NK-92 (cell line): Measurements from ENCODE around the gene ETV6.

Source experiments
- DNase-seq: peaks from one replicate; lab custom pipeline; 2025; ENCODE audit not compliant: unreplicated experiment; lab: John Stamatoyannopoulos, UW

Gene ETV6

GRCh38 chr12:11756022-11756421 is 106.5 kb downstream of the ETV6 start:
- DNase-seq: no peak

- DNase-seq: no peak
These were observed 107.0 kb downstream of the ETV6 start for GRCh38 chr12:11756523-11756922.

GRCh38 chr12:11757095-11757494 is 107.6 kb downstream of the ETV6 start:
- no peak for DNase-seq

- no peak for DNase-seq
These were observed 108.1 kb downstream of the ETV6 start for GRCh38 chr12:11757531-11757930.

- DNase-seq: no peak
These were observed 108.6 kb downstream of the ETV6 start for GRCh38 chr12:11758087-11758486.

DNA sequence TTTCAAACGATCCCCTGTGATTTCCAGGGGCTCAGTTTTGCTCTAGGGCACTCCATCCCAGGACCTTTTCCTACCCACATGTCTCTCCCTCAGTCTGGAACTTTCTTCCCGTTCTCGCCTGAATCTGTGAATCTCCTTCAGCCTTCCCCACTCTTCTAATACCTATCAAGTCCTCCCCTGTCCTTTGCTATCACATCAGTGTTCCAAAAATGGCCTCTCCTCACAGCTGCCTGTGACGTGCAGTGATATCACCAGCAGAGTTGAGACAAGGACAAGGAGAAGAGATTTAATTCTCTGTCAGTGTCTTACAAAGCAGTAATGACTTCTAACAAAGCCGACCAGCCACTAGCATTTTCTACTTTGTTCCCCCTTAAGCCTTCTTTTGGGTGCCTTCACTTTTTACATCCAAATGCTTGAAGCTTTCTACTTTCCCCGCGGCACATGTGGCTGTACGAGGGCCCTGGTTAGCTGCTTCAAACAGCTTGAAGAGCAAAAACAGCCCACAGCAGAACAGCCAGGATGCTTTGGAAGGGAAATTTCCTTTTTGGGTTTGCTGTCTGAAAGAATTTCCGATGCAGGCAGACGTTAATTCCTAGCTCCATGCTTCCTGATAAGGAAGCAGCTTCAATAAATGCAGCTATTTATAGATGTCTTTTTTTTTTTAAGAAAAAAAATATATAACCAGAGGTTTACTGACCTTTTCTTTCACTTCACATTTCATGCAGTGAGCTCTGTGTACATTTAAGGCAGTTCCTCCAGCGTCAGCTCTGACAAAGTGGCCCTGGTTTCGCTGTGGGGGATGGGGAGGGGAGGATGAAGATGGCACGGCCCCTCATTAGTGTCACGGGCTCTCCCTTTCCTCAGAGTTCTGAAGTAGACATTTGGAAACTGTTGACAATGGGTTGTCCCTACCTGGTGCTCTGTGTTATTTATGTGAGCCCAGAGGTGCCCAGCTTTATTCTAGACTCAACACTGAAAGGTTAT is 109.3 kb downstream of the ETV6 start:
- DNase-seq: no peak

- no peak for DNase-seq
These were observed 110.0 kb downstream of the ETV6 start for GRCh38 chr12:11759494-11759878.

GRCh38 chr12:11759899-11760298 is 110.4 kb downstream of the ETV6 start:
- no peak for DNase-seq

GRCh38 chr12:11761869-11762567 is 112.5 kb downstream of the ETV6 start:
- DNase-seq: no peak

GRCh38 chr12:11762723-11763326 is 113.4 kb downstream of the ETV6 start:
- no peak for DNase-seq

- DNase-seq: no peak
These were observed 114.5 kb downstream of the ETV6 start for GRCh38 chr12:11763760-11764520.

GRCh38 chr12:11764837-11765236 is 115.4 kb downstream of the ETV6 start:
- no peak for DNase-seq

GRCh38 chr12:11765421-11765816 is 115.9 kb downstream of the ETV6 start:
- no peak for DNase-seq

DNA sequence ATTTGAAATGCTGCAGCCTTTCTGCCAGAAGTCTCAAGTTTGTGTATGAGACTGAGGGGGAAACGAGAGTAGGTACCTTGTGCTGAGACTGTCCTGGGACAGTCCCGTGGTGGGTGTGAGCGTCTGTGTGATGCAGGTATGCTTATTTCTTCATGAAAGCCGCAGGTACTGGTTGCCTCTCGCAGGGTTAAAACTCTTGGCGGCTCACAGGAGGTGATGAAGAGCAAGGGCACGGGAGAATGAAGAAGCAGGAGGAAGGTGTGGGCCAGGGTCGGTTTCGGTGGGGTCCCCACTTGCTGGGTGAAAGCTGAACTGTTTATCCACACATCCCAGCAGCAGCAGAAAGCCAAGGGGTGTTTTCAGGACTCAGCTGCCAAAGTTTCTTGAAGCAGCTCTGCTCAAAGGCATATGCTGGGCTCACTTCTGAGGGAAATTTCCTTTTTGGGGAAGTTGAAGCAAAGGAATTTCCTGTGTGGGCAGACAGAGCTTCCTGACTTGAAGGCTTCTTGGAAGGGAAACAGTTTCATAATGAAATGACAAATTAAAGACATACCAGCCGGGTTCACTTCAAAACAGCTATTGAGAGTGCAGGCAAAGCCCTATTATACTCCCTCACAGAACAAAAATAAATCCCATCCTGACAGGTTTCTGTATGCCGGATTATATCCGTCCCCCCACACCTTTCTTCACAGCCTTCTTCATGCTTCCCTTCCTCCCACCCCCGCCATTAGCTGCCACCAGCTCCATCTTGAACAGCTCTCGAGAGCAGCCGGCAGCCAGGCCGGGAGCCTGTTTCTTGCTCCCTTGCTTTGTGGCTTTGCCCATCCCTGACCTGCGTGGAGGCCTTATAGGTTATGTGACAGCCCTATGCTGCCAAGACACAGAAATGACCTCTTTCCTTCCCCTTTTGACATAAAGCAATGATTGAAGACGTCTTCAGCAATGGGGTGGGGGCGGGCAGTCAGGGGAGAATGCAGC is 116.6 kb downstream of the ETV6 start:
- DNase-seq: no peak

DNA sequence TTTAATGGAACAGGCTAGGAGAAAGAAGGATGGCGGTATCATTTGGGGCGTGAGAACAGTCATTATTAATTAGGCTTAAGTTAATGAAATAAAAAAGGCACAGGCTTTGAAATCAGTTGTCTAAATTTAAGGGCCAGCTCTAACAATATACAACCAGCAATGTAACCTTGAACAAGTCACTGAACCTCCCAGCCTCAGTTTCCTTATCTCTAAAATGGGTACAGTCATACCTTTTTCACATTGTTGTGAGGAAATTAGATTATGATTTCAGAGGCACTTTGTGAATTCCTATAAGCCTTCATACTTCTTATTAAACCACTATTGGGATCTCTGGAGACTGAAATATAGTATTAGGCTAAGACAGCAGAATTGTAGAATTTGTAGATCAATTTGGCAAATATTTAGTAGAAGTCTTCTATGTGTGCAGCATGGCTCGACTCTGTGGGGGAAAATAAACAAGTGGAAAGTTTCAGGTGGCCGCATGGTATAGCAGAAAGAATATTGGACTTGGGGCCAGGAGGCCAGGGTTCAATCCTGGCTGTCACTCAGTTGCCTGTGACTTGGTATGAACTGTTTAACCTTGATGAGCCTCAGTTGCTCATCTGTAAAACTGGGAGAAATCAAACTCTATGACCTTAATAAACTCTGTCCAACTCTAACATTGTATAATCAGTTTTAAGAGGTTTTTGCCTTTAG is 117.7 kb downstream of the ETV6 start:
- no peak for DNase-seq

DNA sequence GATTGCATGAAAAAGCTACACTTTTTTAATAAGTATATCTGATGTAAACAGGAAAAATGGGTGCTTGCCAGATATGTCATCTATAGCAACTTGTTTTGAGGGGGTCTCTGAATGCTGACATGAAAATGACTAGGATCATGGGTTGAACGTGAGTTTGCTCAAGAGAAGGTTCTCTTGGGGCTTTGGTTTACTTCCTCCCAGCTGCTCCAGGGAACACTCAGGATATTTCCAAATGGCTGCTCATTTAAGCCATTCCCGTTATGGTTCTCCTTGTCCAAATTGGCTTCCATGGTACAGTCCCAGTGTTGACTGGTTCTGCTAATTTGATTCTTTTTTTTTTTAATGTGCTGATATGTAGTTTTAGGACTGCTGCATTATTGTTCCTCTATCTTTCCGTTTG is 118.3 kb downstream of the ETV6 start:
- DNase-seq: no peak

DNA sequence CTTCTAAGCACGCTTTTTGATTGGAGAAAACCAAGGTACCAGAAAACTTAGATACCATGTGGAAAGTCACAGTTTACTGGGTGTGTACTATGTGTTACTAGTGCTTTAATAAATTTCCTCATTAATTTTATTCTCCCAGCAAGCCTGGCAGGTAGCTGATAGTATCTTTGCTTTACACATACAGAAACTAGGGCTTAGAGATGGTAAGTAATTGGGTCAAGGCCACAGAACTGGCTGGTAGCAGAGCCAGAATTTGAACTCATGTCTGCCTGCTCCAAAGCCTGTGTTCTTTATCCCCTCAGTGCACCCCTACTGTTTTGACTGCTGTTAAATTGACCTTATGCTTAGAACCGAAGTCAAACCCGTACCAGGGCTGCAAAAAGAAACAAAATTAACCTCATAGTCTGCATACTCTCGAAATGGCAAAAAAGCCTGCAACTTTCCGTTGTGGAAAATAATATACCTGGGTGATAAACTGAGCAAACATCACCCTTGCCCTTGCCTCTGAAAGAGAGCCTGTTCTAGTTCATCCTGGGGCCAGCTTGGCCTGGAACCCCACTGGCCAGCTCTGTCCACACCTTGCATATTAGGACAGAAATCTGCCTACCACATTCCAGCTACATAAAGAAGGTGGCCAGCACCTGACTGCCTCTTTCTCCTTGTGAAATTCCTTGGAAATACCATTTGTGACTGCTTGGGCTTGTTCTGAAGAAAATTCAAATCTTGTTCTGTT is 118.9 kb downstream of the ETV6 start:
- no peak for DNase-seq

- DNase-seq: no peak
These were observed 120.4 kb downstream of the ETV6 start for GRCh38 chr12:11769723-11770514.
